AG09309 (cell line): ENCODE results near the gene LCN6.

Experiments
- DNase-seq: peaks from one replicate; pipeline ENCODE4 v3.0.0-alpha.2; 2010; ENCODE audit warnings: low read depth
- H3K4me3 ChIP-seq: 2 replicates; pipeline ENCODE4 v1.5.1; 2011; ENCODE audit warnings: mild to moderate bottlenecking, low read depth, low read length, moderate library complexity; ENCODE audit not compliant: control insufficient read depth
- CTCF ChIP-seq: IDR thresholded peaks from 2 replicates; pipeline ENCODE4 v1.5.1; 2011; ENCODE audit warnings: mild to moderate bottlenecking, low read depth, low read length, inconsistent platforms; ENCODE audit not compliant: insufficient read depth, control insufficient read depth; ENCODE audit errors: missing control alignments

Gene LCN6

GRCh38 chr9:136776947-136777346, 28.6 kb upstream of the LCN6 start:
- no peak for DNase-seq
- H3K4me3 ChIP-seq: no peak overlapping the region
- no peak for TF ChIP-seq CTCF

- no peak for DNase-seq
- H3K4me3 ChIP-seq: no peak overlapping the region
- no peak for TF ChIP-seq CTCF
These were observed 26.9 kb upstream of the LCN6 start for GRCh38 chr9:136775191-136775590.

DNA sequence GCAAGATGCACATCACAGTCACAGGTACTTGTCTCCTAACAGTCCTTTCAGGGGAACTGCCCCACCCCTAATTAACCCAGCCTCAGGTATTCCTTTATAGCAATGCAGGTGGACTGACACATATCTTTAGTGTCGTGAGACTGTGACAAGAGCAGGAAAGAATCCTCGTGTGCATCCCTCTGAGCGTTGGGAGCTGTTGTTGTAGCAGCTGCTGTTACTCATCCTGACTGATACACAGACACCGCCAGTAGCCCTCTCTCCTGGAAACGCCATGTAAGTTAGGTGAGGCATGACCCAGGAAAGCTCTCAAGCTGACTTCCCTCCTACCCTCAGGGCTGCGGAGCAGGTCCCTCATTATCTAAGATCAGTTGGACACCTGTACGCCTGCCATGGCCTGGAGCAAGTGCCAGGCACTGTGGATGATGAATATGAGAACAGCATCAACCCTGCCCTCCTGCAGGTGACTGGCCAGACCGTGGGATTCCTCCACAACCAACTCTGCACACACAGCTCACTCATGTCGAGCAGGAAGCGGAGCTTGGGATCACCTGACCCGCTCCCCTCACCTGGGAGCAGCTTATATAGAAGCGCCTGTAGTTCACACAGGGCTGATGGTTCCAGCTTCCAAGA, 26.2 kb upstream of the LCN6 start:
- TF ChIP-seq CTCF: no peak
- DNase-seq: no peak
- H3K4me3 ChIP-seq: no peak overlapping the region

DNA sequence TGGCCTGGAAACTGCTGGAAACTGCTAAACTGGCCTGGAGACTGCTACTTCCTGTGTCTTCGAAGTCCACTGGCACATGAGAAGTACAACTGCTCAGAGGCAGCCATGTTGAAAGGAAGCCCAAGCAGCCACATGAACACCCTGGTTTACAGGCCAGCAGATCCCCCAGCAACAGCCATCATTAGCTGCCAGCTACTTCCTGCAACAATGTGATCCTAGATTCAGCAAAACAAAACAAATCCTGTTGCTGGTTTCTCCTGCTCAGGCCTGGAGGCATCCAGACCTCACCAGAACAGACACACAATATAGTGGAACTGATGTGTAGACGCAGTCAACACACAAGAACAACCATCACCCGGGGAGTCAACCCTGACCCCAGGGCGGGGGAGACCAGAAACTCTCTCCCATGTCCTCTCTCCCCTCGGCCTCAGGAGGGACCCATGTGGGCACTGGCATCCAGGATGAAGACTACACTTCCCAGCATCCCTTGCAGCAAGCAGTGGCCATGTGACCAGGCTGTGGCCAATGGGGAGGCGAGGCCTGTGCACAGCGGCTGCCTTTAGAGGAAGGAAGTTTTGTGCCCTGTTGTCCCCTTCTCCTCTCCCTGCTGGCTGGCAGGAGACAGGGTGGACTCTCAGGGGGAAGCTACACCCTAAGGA, 25.2 kb upstream of the LCN6 start:
- no peak for DNase-seq
- H3K4me3 ChIP-seq: no peak overlapping the region

DNA sequence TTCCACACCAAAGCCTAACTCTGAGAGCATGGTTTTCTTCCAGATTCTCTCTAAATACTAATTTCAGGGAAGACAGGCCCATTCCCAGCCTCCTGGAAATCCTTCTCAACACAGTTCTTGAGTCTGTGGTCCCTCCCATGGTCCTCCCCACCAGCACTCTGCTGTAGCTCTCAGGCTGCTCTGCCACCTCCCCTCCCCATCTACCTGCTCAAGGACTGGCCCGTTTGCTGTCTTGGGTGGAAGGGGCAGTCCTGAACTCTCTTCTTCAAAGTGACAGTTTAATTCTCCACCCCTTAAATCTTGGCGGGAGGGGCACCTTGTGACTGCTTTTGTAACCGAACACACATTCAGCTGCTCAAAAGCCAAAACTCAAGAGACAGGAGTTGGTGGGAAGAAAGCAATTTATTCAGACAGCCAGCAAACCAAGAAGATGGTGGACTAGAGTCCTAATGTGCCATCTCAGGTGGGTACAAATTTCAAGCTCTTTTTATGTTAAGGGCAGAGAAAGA, 23.6 kb upstream of the LCN6 start:
- H3K4me3 ChIP-seq: no peak overlapping the region
- no peak for DNase-seq
- TF ChIP-seq CTCF: no peak

More for the DNA sequence above, 25.2 kb upstream of the LCN6 start:
- TF ChIP-seq CTCF: no peak

DNA sequence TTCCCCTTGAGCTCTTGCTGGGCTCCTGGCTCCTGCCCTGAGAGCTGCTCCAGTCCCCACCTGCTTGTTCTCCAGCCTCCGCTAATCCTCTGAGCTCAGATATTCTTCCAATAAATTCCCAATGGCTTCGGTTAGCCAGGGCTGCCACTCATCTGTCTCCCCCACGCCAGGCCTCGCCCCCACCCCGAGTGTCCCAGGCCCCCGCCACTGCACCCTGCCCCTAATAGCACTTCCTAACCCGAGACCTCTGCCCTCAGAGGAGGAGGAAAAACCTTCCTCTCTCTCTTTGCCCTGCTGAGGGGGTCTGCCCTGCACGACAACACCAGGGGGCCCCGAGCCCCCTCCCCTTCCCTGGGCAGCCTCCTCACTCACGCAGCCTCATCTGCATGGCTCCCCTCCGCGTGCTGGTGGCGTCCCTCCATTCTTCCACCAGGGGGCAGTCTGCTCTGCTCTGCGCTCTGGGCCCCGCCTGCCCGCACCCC, 21.4 kb upstream of the LCN6 start:
- H3K4me3 ChIP-seq: no peak overlapping the region
- no peak for DNase-seq
- TF ChIP-seq CTCF: peak; percentile 58
